Cardiac fibroblast (primary cell): ENCODE data around the gene HNRNPA3.

Experiments used
- DNase-seq, 2 donors: peaks; one replicate each; pipeline versions ENCODE4 v3.0.0 to v3.0.0-alpha.2; 2010; ENCODE audit warnings: low read depth in 2 of 2
- H3K4me3 ChIP-seq, 2 donors: replicated peaks in 1 of 2; 1 replicate in 1 of 2; 2 replicates in 1 of 2; pipeline ENCODE4 v1.5.1; 2011; ENCODE audit warnings: low read depth in 2 of 2, low read length in 2 of 2, mild to moderate bottlenecking in 2 of 2, moderate library complexity in 1 of 2
- CTCF ChIP-seq: IDR thresholded peaks from one replicate; pipeline ENCODE4 v1.5.1; 2011; ENCODE audit warnings: low read depth, mild to moderate bottlenecking, low read length, inconsistent platforms

HNRNPA3 gene

DNA sequence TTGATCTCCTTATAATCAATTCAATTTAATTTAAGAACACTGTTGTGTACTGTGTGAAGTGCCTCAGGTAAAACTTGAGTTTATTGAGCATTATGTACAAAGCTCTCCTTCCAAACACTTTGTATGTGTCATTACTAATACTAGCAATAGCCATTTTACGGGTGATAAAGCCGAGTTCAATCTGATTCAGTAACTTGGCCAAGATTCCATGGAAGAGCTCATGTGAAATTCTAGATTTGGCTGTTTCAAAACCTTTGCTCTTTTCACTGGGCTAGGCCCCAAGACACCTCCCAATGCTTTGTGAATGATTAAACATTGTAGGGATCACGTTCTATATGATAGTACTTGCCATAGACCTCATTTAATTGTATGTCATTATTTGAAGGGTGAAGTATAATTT is 60.8 kb downstream of the HNRNPA3 start:
- DNase-seq: peak in 1 of 2 donors; percentile 43
- no peak for TF ChIP-seq CTCF
- H3K4me3 ChIP-seq: no peak overlapping the region
